SK-N-MC (cell line): ENCODE results near the gene YIF1A.
"Not testable (repeated sequence)": the region's sequence is repeated elsewhere in the genome, so short reads cannot be mapped to it uniquely, and the experiment has no call there.

Experiments used
- DNase-seq: peaks from one replicate; pipeline ENCODE4 v3.0.0-alpha.2; 2011; ENCODE audit warnings: low read depth, low spot score
- H3K27ac ChIP-seq: fragments of 200-600 bp; sonication (generic); 2 replicates; pipeline ENCODE4 v1.5.1; 2016; ENCODE audit warnings: mixed run types
- H3K36me3 ChIP-seq: fragments of 200-600 bp; sonication (generic); 2 replicates; pipeline ENCODE4 v1.6.1; 2017; ENCODE audit warnings: antibody characterized with exemption, low read length, mixed read lengths; ENCODE audit not compliant: insufficient read depth
- H3K4me3 ChIP-seq: fragments of 200-600 bp; sonication (generic); 2 replicates; pipeline ENCODE4 v1.5.1; 2016
- H3K9ac ChIP-seq: fragments of 200-600 bp; sonication (generic); 2 replicates; pipeline ENCODE4 v1.8.0; 2017; ENCODE audit warnings: mixed run types, mixed read lengths; ENCODE audit not compliant: insufficient read length
- H3K9me3 ChIP-seq: fragments of 200-600 bp; sonication (generic); 2 replicates; pipeline ENCODE4 v1.6.1; 2017; ENCODE audit warnings: low read depth, mild to moderate bottlenecking, antibody characterized with exemption, low read length, moderate library complexity, mixed read lengths
- EZH2 ChIP-seq: fragments of 200-600 bp; sonication (generic); IDR thresholded peaks from one replicate; pipeline ENCODE4 v1.6.1; 2017; ENCODE audit warnings: antibody characterized with exemption
- FOXP2 ChIP-seq: optimal IDR thresholded peaks from 2 replicates; pipeline ENCODE3; 2011; ENCODE audit warnings: mild to moderate bottlenecking, moderate library complexity; ENCODE audit not compliant: insufficient read depth; ENCODE audit errors: extremely low read length, control extremely low read depth
- POLR2AphosphoS5 ChIP-seq: IDR thresholded peaks from 2 replicates; pipeline ENCODE4 v1.6.1; 2012; ENCODE audit warnings: mild to moderate bottlenecking, low read depth, low read length, borderline replicate concordance

Gene YIF1A

DNA sequence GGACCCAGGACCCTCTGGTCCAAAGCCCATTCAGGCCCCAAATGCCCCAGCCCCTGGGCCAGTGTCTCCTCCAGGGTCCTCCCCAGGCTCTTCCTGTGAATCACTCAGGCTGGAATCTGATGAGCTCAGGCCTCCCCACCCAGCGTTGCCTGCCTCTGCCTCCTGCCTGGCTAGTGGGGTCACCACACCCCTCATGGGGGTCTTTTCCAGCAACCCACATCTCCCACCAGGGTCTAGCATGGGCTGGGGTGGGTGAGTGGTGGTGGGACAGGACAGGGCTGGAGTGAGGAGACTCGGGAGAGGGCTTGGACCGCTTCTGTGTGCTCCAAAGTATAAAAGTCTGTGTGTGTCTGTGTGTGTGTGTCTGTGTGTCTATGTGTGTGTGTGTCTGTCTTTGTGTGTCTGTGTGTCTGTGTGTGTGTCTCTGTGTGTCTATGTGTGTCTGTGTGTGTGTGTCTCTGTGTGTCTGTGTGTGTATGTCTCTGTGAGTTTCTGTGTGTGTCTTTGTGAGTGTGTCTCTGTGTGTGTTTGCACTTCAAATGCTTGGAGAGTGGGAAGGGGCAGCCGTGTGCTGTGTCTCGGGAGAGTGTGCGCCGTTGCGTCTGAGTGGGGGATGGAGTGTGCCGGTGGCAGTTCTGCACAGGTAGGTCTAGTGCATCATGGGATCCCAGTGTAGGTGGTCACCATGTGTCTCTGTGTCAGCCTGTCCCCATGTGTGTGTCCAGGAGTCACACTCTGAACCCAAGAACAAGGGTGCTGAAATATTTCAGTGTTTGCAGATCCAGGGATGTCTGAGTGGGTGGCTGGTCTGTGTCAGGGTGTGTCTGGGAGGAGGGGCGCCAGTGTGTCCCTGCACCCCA, 38.5 kb upstream of the YIF1A start:
- H3K4me3 ChIP-seq = no peak overlapping the region
- DNase-seq = no peak
- peak overlapping the region; percentile 41 for H3K9ac ChIP-seq
- H3K36me3 ChIP-seq = no peaks in the 10 kb centered on the region
- TF ChIP-seq POLR2AphosphoS5 (no peak), EZH2 (no peak), FOXP2 (no peak)
- 0 out of 2 replicates have a peak overlapping the region, but pooled peaks have one; percentile 19 for H3K27ac ChIP-seq
- H3K9me3 ChIP-seq = no peaks in the 10 kb centered on the region

DNA sequence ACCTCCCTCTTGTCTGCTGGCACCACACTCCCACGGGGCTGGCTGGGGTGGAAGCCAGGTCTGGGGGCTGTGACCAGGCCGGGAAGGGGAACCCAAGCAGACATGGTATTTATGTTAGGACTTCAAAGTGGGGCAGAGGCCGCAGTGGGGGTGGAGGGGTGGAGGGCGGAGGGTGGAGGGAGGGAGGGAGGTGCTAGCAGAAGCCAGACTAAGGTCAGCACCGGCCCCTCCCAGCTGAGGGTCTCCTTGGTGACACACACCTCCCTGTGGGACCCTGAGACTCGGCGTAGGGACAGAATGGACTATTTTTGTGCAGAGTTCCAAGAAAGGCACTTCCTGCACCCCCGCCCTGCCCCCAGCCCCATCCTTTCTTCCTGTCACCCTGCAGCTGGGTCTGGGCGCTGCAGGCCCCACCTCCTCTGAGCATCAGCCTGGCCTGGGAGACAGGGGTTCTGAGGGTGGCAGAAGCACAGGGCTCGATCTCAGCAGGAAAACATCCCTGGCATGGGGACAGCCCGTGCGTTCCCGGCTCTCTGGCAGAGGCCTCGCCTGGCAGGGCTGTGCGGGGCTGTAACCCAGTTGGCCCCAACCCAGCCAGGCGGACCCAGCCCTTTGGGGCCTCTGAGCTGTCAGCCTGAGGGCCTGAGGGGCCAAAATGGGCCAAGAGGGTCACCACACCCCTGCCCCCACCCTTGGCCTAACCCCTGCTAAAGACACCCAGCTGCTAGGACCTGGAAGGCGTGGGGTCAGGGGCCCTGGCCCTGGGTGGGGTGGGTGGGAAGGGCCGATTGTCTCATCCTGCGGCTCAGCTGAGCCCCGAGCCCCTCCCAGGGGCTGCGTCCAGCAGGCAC, 37.5 kb upstream of the YIF1A start:
- no peak overlapping the region for H3K27ac ChIP-seq
- no peaks in the 10 kb centered on the region for H3K36me3 ChIP-seq
- no peak overlapping the region for H3K9ac ChIP-seq
- DNase-seq = no peak
- TF ChIP-seq POLR2AphosphoS5 (no peak), EZH2 (no peak), FOXP2 (no peak)
- no peaks in the 10 kb centered on the region for H3K9me3 ChIP-seq
- H3K4me3 ChIP-seq = no peak overlapping the region

DNA sequence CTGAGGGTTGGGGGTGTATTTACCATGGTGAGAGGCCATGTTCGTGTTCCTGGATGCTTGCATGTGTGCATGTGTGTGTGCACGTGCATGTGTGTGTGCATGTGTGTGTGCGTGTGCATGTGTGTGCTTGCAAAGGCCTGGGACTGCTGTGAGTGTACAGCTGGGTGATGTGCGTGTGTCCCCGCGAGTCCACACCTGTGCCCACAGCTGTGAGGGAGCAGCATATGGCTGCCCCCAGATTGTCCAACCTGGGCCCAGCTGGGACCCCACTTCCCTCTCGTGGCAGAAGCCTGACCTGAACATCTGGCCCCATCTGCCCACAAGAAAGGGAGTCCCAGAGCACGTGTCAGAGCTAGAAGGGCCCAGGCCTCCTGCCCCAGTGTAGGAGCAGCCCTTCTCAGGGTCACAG, 36.3 kb upstream of the YIF1A start:
- TF ChIP-seq EZH2 (no peak), FOXP2 (no peak), POLR2AphosphoS5 (no peak)
- Histone ChIP-seq H3K27ac (no peak overlapping the region), H3K9ac (no peak overlapping the region), H3K9me3 (no peaks in the 10 kb centered on the region), H3K36me3 (no peaks in the 10 kb centered on the region), H3K4me3 (no peak overlapping the region)
- DNase-seq = no peak

DNA sequence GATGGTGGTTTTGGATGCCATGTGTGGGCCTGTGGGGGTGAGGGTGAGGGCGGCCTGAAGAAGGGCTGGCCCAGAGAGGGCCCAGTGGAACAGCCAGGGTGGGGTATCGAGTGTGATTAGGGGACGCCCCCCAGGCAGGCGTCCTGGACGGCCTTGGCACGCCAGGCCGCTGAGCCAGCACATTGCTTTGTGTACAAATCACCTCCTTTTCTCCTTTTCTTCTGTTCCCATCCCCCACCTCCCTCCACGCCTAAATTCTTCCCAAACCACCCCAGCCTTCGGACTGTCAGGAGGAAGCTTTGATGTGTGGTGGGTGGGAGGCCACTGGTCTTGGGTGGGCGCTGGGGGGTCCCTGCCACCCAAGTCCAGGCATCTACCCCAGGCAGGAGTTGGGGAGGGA, 35.7 kb upstream of the YIF1A start:
- no peak for DNase-seq
- H3K4me3 ChIP-seq = no peak overlapping the region
- TF ChIP-seq EZH2 (no peak), POLR2AphosphoS5 (no peak), FOXP2 (no peak)
- H3K9ac ChIP-seq = no peak overlapping the region
- H3K36me3 ChIP-seq = no peaks in the 10 kb centered on the region
- H3K27ac ChIP-seq = peak overlapping the region; percentile 31; the same call in 1 of the 2 replicates
- no peaks in the 10 kb centered on the region for H3K9me3 ChIP-seq

DNA sequence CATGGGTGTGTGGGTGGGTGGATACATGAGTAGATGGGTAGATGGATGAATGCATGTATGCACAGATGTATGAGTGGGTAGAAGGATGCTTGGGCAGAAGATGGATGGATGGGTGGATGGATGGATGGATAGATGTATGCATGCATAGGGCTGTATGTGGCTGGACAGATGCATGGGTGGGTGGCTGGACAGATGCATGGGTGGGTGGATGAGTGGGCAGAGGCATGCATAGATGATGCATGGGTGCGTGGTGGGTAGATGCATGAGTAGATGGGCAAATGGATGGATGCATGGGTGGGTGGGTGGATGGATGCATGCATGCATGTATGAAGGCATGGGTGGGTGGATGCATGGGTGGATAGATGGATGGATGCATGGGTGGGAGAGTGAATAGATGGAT, 34.7 kb upstream of the YIF1A start:
- H3K4me3 ChIP-seq = no peak overlapping the region
- no peak overlapping the region for H3K9ac ChIP-seq
- H3K27ac ChIP-seq = no peak overlapping the region
- TF ChIP-seq POLR2AphosphoS5 (no peak), EZH2 (no peak), FOXP2 (no peak)
- no peak for DNase-seq
- H3K9me3 ChIP-seq = no peaks in the 10 kb centered on the region
- no peaks in the 10 kb centered on the region for H3K36me3 ChIP-seq

DNA sequence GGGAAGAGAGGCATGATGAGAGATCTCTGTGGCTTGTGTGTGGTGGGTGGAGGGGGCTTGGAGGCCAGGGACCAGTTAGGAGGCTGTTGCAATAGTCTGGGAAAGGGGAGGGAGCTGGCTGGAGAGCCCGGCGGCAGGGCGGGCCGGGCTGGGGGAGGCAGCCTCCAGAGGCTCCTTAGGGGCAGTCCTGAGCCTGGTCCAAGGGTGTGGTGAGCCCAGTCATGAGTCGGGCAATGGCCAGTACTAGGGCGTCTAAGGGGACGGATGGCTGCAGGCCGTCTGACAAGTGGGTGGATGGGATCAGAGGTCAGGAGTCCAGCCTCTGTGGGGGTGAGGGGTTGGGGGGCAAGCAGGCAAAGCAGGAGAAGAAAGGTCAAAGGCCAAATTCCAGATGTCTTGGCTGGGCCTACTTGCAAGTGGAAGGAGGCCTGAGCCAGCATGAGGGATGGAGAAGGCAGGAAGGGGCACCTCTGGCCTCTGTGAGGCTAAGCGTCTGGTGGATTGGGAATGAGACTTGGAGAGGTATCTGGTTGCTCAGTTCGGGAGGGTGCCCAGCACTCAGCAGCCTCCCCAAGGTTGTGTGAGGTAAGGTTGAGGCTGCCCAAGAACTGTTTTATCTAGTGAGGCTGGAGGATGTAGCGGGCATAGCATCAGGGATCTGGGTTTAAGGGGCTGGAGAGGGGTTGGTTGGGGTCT, 33.9 kb upstream of the YIF1A start:
- no peak for TF ChIP-seq EZH2
- no peak for TF ChIP-seq POLR2AphosphoS5
- no peak for TF ChIP-seq FOXP2

DNA sequence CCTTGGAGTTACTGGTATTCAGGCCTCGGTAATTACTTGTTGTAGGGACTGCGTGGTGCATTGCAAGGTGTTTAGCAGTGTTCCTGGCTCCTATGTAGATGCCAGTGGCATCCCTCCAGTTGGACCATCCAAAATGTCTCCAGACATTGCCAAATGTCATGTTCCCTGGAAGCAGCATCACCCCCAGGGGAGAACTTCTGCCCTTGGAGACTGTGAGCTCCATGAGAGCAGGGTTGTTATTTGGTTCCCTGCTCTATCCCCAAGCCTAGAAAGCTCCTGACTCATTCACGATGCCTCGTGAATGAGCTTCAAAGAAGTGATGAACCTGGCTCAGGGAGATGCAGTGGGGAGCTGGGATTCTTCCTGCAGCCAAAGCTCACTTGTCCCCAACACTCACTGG, 32.7 kb upstream of the YIF1A start:
- Histone ChIP-seq H3K9ac (no peak overlapping the region), H3K27ac (no peak overlapping the region), H3K4me3 (no peak overlapping the region), H3K9me3 (no peaks in the 10 kb centered on the region), H3K36me3 (no peaks in the 10 kb centered on the region)
- TF ChIP-seq FOXP2 = no peak
- TF ChIP-seq POLR2AphosphoS5 = no peak
- no peak for TF ChIP-seq EZH2
- no peak for DNase-seq

More for the DNA sequence above, 33.9 kb upstream of the YIF1A start:
- H3K36me3 ChIP-seq = no peaks in the 10 kb centered on the region
- no peak overlapping the region for H3K4me3 ChIP-seq
- H3K27ac ChIP-seq = no peak overlapping the region
- no peaks in the 10 kb centered on the region for H3K9me3 ChIP-seq
- no peak overlapping the region for H3K9ac ChIP-seq
- no peak for DNase-seq

DNA sequence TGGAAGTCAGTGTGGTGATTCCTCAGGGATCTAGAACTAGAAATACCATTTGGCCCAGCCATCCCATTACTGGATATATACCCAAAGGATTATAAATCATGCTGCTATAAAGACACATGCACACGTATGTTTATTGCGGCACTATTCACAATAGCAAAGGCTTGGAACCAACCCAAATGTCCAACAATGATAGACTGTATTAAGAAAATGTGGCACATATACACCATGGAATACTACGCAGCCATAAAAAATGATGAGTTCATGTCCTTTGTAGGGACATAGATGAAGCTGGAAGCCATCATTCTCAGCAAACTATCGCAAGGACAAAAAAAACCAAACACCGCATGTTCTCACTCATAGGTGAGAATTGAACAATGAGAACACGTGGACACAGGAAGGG, 31.8 kb upstream of the YIF1A start:
- DNase-seq, H3K9me3 ChIP-seq, H3K4me3 ChIP-seq: not testable (repeated sequence)

DNA sequence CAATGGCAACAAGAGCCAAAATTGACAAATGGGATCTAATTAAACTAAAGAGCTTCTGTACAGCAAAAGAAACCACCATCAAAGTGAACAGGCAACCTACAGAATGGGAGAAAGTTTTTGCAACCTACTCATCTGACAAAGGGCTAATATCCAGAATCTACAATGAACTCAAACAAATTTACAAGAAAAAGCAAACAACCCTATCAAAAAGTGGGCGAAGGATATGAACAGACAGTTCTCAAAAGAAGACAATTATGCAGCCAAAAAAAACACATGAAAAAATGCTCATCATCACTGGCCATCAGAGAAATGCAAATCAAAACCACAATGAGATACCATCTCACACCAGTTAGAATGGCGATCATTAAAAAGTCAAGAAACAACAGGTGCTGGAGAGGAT, 31.3 kb upstream of the YIF1A start:
- not testable (repeated sequence) for H3K36me3 ChIP-seq, DNase-seq, H3K9ac ChIP-seq, H3K4me3 ChIP-seq, H3K27ac ChIP-seq, H3K9me3 ChIP-seq

More for the DNA sequence above, 31.8 kb upstream of the YIF1A start:
- not testable (repeated sequence) for H3K9ac ChIP-seq, H3K36me3 ChIP-seq, H3K27ac ChIP-seq
